Fibroblast of skin of left quadriceps (primary cell): ENCODE results near the gene OR51T1.

Experiments used
- DNase-seq, 2 experiments: peaks; one replicate each; pipeline ENCODE4 v3.0.0-alpha.2; 2013; ENCODE audit warnings: low read depth in 2 of 2

OR51T1 gene

DNA sequence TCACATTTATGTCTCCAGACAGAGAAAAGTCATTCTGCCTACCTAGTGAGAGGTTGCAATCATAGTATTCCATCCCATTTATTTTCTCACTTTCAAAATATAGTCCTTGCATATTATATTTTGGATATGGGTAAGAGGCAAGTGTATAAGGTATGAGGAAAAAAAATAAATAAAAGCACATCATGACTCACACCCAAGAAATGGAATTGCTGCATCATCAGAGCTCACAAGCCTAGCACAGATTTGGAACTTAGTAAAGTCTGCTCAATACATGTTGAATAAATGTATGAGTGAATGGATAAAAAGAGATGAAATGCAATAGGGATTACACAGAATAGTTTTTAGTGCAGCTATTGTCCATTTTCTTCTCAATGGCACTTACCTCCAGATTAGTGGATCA lies 44.9 kb downstream of the OR51T1 start:
- DNase-seq: no peak
